Esophagus mucosa (tissue), 1 donor: ENCODE results near the gene TRH. TPM values are rescaled to one million over a fixed set of nuclear protein-coding genes. Genes with fewer than 3 reads are reported as not detected.
A peak's percentile ranks its signal among the peaks of the same experiment; 100 is the strongest.

Experiments
- ATAC-seq: fragments of 200-7000 bp; cut with Tn5 transposase; one replicate; pipeline ENCODE4 v1.9.1; 2020
- total RNA-seq: library from RNA; stranded (reverse); gene quantifications from one replicate; pipeline ENCODE4 v1.2.4, GENCODE V29; 2023
- donor health status: DM: yes; HTN: yes; CAD: no.

The TRH gene, protein sequence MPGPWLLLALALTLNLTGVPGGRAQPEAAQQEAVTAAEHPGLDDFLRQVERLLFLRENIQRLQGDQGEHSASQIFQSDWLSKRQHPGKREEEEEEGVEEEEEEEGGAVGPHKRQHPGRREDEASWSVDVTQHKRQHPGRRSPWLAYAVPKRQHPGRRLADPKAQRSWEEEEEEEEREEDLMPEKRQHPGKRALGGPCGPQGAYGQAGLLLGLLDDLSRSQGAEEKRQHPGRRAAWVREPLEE
- total RNA-seq, result not detected

DNA sequence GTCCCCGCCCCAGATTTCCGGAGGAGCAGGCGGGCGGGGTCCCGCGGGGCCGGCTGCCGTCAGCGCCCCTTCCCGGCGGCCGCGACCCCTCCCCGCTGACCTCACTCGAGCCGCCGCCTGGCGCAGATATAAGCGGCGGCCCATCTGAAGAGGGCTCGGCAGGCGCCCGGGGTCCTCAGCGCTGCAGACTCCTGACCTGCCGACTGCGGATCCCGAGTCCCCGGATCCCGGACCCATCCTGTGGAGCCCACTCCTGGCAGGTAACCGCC, at the start of gene TRH:
TRH (plus strand) TSS at position 157 of the 269 bp plus-strand sequence. CDS start 1,097 bp downstream, outside the sequence.
- ATAC-seq, result no peak

DNA sequence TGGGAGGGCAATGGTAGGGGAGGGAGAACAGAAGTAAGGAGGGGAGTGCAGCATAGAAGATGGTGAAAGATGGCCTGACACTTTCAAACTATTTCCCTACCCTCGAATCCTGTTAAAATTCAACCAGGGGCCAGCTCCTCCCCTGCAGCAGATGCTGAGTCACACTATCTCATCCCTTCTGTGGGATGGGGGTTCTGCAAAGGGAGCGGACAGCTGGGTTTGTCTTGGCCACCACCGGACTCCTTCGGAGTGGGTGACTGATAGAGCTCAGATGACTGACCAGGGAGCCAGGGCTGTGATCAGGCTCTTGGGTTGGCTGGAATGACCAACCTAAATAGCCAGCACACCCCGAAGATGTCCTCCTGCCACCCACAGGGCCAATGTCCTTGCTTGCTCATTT, 47.4 kb upstream of the TRH start:
- no peak for ATAC-seq

DNA sequence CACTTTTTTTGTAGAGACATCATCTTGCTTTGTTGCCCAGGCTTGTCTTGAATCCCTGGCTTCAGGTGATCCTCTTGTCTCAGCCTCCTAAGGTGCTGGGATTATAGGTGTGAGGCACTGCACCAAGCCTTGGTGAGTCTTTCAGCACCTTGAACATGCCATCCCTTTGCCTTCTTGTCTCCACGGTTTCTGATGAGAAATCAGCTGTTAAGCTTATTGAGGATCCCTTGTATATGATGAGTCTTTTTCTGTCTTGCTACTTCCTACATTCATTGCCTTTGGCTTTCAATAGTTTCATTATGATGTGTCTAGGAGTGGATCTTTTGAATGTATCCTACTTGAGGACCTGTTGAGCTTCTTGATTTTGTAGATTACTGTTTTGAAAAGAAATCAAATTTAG, 45.1 kb upstream of the TRH start:
- ATAC-seq, result no peak

DNA sequence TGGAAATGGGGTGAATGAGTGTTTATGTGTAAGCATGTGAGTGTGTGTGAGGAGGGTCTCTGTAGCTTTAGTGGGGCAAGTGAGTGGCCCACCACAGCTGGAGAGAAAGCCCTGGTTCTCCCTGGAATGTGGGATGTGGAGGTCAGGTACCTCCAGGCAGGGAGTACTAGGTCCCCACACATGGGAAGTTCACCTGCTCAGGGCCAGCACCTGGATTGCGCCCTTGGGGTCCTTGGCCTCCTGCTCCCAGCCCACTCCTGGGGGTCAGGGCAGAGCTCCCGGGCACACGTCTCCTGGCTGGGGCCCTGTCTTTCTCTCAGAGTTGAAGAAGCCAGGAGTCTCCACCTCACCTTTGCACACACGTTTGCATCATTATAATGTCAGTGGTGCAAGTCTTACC, 41.0 kb upstream of the TRH start:
- ATAC-seq, result no peak

DNA sequence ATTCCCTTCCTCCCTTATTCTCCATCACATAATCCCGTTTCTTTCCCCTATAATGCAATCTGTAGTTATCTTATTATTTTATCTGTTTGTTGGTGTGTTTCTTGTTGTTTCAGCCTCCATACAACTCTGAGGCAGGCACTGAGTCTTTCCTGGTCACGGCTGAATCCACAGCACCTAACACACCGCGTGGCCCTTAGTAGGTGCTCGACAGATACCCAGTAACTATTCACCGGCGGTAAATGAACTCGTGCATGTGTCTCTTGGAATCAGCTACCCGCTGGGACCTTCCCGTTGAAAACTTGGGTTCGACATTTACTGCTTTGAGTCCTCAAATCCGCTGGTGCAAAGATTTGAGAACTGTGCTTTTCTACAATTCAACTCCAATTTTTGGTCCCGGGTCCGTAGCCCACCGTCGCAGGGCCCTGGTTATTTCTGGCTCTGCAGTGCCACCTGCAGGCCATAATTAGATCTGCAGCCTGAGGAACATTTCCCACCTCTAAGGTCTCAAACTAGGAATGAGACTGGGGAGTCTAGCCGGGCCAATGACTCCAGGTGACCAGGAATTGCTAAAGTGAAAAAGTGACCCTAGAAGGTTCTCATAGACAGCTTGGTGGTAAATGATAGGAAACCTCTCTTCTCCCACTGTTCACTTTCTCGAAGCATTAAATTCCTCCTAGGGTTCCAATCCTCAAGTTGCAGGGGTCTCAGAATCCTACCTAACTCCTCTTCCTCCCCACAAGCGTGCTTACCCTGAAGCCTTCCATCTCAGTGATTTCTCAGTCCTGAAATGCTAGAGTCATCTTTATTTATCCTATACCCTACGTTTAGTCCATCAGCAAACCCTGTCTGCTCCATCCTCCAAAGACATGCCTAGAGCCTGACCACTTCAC, 40.0 kb upstream of the TRH start:
- ATAC-seq, result peak; percentile 38

DNA sequence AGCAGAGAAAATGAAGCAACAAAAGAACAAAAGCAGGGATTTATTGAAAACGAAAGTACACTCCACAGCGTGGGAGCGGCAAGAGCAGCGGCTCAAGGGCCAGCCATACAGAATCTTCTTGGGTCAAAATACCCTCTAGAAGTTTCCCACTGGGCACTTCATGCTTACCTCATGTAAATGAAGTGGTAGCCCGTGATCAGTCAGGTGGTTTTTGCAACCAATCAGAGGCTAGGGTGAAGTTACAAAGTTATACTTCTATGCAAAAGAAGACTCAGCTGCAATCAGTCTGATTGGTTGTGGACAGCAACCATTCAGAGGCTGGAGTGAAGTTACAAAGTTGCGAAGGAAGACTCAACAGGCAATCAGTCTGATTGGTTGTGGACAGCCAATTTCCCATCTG, 37.8 kb upstream of the TRH start:
- ATAC-seq, result peak; percentile 58

DNA sequence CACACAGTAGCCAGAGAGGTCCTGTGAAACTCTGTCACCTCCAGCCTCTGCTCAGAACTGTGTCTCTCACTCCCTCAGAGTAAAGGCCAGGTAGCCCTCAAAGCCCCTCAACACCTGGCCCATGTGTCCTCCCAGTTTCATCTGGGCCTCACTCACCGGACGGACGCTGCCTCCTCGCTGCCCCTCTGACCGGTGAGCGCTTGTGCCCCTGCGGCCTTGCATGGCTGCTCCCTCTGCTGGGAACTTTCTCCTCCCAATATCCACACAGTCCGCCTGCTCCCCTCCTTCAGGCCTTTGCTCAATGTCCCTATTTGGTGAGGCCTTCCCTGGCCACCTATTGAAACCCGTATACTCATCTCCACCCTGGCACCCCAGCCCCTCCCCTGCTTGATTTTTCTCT, 36.8 kb upstream of the TRH start:
- ATAC-seq, result no peak

DNA sequence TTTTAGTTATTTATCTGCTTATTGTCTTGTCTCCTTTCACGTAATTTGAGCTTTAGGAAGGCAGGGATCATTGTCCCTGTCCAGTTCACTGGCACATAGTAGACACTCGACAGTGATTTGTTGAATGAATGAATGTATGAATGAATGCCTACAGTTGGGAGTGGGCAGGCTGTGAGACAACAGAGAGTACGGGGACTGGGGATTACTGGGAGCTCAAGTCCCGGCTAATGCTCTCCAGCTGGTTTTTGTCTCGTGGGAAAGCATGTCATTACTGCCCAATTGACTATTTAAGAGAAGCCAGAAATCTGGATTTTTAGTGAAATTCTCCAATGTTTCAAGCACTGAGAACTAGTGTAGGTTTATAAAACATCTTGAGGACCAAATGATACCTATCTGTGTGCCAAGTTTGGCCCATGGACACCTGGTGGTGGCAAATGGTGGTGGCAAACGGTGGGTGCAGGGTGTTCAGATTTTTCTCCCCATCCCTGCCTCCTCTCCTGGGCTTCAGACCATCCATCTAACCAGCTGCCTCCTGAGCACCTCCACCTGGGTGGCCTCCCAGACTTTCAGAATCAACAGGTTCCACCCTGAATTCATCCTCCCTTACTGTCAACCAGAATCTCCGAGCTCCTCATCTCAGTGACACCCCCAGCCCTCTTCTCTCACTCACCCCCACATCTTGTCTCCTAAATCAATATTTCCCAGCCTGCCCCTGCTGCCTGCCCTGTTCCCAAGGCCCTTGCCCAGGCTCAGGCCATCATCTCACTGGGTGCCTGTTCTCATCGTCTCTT, 36.2 kb upstream of the TRH start:
- no peak for ATAC-seq

DNA sequence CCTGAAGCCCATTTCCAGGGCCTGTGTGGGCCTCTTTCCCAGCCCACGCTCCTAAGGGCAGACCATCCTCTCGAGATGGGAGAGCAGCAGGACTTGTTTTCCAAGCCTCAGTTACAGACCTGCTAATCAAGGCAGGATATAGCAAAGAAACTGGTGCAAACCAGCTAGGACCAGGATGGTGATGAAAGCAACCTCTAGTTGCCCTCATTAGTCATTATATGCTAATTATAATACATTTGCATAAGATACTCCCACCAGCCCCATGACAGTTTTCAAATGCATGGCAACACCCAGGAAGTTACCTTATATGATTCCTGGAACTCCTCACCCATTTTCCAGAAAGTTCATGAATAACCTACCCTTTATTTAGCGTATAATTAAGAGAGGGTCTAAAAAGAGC, 34.4 kb upstream of the TRH start:
- peak; percentile 83 for ATAC-seq

DNA sequence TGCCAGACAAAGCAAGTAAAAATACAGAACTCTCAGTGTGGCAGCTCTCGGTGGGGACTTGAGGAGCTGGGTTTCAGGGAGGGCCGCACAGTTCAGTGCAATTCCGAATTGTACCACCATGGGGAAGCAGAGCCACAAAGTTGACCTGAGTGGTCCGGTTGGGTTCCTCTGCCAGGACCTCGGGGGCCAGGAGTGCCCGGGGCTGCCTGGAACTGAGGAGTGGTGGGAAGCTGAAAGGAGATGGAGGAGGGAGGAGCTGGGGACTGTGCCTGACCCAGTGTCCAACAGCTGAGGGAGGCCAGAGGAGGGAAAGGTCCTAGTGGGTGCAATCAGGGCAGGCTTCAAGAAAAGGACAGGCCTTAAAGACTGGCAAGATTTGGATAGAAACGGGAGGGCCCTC, 32.2 kb upstream of the TRH start:
- ATAC-seq, result peak; percentile 52

DNA sequence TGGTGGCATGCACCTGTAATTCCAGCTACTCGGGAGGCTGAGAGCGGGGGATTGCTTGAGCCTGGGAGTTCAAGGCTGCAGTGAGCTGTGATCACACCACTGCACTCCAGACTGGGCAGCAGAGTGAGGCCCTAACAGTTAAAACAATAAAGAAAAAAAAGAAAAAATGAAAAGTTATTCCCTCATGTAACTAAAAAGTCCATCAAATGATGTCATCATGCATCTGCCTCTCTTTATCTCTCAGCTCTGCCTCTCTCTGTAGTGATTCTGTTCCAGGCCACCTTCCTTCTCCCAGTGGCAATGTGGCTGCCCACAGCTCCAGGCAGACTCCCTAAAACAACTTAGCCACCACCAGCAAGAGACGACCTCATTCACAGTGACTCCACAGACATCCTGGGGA, 31.5 kb upstream of the TRH start:
- no peak for ATAC-seq

DNA sequence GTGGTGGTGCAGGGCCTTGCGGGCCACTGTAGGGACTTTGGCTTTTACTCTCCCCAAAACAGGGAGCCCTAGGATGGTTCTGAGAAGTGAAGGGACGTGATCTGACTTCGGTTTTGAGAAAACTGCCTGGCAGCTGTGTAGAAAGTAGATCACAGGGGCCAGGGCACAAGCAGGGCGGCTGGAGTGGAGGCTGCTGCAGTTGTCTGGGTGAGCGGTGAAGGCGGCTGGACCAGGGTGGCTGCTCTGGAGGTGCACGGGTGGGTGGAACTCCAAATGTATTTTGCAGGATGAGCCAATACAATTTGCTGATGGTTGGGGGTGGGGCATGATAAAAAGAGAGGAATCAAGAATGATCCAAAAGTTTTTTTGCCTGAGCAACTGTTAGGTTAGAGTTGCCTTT, 29.8 kb upstream of the TRH start:
- no peak for ATAC-seq

DNA sequence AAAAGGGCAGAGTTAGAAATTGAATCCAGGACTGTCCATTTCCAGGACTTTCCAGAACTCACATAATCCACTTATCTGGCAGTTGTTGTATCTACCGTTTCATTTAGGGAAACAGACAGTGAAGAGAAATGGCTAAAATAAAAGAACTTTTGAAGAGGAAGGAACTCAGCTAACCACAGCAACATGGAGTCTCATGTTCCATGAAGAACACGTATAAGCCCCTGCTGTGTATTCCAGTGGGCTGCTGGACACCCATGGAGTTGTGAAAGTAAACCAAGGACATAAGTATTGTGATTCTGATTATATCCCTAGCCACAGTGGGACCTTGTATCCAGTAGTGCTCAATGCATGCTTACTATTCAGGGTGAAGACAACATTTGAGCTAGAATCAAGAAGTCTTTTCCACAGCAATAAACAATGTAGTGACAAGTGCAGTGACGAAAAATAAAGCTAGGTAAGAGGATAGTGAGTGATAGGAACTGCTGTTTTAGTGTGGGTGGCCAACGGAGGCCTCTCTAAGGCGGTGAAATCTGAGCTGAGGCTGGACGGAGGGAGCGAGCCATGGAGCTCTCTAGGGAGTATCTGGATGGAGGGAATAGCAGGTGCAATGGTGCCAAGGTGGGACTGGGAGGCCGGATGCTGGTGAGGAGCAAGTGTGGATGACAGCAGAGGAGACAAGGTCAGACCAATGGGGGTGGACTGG, 26.8 kb upstream of the TRH start:
- ATAC-seq, result no peak

DNA sequence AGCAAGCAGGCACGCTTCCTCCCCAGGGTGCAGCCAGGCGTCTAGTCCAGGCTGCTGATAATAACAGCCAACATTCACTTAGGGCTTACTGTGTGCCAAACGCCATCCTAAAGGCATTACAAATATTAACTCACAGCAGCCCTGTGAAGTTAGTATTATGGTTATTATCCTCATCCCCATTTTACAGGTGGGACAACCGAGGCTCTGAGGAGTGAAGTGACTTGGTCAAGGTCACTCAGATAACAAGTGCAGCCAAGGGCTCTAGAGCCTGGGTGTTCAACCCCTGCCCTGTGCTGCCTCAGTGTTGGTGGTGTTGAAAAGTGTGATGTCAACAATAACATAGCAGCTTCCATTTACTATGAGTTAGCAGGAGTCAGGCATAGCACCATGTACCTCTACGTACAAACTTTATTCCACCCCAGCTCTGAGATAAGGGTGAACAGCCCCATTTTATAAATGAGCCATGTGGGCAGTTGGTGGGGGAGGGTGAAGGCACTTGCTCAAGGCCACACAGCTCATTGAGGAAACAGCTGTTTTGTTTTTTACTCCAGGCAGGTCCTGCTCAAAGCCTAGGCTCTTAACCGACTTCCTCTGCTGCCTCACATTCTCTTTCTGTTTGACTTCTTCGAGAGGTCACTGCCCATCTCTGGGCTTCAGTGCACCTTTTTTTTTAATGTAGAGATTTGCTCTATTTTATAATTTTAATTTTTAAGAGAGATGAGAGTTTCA, 24.0 kb upstream of the TRH start:
- no peak for ATAC-seq

DNA sequence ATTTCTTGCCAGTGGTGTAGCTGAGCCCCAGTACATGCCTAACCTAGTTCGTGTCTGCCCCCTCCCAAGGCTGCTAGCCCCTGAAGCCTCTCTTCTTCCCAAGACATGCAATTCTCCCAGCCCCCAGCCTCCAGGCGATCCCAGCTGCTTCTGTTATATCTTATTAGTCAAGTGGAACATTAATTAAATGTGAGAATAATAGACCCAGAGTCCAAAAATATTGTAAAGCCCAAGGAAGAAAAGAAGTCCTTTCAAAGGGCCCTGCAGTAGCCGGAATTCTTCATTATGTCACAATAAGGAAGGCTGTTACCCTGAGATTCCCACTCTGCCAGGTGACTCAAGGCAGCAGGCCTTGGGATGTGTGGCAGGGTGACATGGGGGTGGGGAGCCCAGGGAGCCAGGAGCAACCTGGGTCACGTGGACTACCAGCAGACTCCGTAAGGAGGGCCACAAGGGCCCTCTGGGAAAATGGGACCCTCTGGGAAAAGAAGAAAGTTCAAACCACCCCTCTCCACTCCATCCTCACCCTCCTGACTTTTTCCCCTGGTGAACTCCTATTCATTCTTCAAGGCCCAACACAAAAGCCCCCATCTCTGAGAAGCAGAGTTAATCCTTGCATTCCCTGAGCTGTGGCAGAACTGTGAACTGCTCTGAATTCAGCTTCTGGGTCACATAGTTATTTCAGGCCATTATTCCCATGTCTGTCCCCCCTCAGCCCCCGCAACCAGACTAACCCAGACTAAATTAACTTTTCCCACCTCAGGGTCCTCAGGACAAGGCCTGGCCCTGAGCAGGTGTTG, 21.8 kb upstream of the TRH start:
- no peak for ATAC-seq

DNA sequence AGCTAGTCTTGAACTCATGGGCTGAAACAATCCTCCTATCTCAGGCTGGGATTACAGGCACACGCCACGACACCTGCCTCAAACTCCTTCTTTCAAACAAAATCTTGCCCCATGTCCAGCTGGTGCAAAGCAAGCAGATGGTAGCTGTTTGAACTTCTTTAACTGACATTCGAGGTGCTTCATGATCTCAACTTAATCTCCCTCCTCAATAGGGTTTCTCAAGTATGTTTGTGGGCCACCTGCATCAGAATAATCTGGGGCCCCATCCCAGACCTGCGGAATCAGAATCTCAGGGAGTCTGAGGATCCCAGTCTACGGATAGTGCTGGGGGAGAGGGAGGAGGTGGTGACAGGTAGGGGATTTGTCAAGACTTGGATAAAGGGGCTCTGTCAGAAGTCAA, 20.9 kb upstream of the TRH start:
- no peak for ATAC-seq

DNA sequence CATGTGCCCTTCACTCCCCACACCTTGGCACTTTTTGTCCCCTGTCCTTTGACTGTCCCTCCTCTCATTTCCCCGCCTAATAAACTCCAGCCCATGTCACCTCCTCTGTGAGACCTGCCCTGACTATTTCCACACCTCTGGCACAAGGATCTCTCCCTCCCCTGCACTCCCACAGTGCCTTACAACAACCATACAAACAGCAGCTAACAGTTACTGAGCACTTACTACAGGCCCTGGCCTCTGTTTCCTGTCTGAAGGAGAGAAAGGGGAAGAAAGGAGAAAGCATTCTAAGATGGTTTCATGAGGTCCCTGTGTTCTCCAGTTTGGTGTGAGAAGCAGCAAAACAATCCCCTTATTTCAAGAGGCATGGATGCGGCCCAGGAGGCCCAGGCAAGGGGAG, 20.0 kb upstream of the TRH start:
- ATAC-seq, result no peak

DNA sequence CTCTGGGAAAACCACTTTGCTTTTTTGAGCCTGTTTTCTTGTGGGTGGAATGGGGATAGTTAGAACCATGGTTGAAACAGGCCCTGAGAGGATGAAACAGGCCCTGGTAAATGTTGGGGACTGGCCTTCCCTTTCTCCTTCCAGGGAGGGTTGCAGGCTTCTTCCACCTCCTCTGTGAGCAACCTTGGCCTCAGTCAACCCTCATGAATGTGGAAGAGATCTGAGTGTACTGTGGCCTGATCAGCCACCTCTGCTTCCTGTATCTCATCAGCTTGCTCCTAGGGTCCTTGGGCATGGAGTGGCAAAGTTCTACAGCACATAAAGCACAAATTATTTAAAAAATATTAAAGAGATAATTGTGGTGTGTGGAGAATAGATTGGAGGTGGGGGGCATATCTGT, 17.6 kb upstream of the TRH start:
- ATAC-seq, result no peak

DNA sequence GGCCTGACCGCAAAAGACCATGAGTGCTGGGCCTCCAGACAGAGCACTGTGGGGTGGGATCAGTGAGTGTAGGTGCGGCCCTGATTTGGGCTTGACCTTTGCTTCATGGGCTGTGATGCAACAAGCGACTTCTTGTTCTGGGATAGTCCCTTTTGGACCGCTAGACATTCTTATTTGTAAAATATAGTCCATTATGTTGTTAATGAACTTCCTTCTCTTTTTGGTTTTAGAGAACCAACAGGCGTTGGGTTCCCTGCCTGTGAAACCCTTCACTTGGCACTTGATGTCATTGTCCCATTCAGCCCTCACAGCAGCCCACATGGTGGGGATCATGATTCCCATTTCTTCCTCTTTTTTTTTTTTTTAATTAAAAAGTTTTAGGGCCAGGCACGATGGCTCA, 15.8 kb upstream of the TRH start:
- no peak for ATAC-seq

DNA sequence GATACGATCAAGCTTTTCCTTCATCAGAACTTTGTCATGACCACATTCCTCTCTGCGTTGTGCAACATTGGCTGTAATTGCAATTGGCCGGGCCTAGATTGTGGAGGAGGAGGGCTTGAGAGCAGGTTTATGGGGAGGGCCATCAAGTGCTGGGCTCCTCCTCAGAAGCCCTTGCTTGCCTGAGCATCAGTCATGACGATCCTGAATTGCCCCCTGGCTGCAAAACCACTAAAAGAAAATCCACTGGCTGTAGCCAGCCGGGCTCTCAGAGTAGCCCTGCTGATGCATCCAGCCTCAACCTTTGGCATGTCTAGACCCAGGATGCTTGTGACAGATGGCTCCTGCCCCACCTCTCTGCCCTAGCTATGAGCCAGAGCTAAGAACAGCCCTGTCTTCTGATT, 13.4 kb upstream of the TRH start:
- no peak for ATAC-seq

DNA sequence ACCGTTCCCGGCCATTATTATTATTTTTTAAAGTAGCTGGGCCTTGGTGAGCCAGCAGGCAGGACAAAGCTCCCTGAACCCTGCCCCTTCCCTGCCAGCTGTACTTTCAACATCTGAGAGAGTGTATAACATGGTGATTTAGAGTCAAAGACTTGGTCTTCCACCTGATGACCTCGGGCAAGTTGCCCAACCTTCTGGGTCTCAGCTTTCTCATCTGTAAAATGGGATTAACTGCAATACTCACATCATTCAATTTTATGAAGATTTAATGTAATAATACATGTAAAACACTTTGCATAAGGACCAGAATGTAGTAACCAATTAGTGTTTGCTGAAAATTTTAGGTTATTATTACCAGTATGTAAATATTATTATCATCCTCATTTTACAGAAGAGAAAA, 11.9 kb upstream of the TRH start:
- ATAC-seq, result no peak

DNA sequence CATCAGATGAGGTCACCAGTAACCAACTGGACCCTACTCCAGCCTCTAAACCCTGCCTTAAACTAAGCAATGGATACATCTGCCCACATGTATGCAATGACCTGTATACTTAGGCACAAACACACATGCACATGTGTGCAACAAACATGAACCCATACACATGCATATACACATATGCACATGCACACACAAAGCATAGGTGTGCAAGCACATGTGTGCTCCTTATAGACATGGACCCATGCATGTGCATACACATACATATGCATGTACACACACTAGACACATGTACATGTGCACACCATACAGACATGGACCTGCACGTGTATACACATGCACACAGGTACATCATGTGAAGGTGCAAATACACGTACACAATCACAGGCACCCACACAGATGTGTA, 8.6 kb upstream of the TRH start:
- no peak for ATAC-seq
